Measurements from ENCODE around the gene PGC. TPM values are rescaled to one million over a fixed set of nuclear protein-coding genes. Genes with fewer than 3 reads are reported as not detected.

The PGC gene
- total RNA-seq, 2 experiments from 2014 or later, result not detected

DNA sequence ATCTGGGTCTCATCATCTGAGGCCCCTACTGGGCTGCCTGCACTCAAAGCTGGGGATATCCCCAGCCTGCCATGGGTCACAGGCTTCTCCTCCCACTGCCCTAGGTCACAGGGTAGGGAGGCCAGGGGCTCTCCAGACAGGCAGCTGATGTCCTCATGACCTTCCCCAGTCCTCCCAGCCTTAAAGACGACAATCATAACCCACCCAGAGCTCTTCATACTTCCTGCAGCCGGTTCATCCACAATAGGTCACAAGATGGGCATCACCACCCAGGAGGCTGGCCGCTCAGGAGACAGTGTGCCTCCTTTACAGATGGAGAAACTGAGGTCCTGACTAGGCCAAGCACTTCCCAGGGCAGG lies 27.0 kb downstream of the PGC start:
- Mint-ChIP-seq H3K27me3 (no peaks in the 10 kb centered on the region), H3K4me1 (peaks cover 6% of the 10 kb centered on the region), H3K9me3 (no peaks in the 10 kb centered on the region), H3K4me3 (no peak overlapping the region), H3K36me3 (ENCODE audit: low read depth) (no peaks in the 10 kb centered on the region), H3K27ac (no peak overlapping the region)
- POLR2A ChIA-PET, result interaction anchor here (0.7 kb wide), 1 partner anchor 9 kb away, joined by 3 read pairs; no protein-coding TSS in a partner anchor
- CTCF ChIA-PET, result interaction anchor here (0.6 to 0.9 kb wide), 2 partner anchors 14 to 1115 kb away, joined by 3 read pairs; no protein-coding TSS in a partner anchor
- DNase-seq, result no peak

DNA sequence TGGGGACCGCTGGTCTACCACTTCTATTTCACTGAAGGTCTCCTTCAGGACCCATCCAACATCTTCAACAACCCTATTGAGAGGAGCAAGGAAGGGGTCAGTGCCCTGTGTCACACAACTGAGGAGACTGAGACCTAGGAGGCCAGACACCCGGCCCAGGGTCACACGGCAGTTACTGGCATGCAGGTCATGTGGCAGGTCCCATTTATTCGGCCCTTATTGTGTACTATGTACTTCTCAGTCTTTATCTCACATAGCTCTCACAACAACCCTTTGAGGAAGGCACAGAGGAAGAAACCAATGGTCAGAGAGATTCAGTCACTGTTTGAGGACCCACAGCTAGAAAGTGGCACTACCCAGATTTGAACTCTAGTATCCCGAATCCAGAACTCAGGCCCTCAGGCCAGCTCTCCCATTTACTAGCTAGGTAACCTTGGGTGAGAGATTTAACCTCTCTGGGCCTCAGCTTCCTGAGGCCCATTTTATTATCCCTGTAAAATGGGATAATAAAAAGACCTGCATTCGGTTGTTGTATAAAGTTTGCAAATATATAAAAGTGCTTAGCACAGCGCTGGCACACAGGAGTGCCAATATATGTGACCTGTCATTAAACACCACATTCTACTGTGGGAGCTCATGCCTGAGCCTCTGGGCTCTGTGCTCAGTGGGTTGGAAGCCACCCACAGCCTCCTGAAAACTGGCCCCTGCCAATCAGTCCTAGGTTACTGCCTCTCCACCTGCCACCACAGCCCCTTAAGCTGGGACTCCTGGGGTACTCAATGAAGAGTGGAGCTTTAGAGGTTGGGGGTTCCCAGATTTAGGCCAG lies 27.5 kb downstream of the PGC start:
- Mint-ChIP-seq H3K36me3 (ENCODE audit: low read depth) (no peaks in the 10 kb centered on the region), H3K27me3 (no peaks in the 10 kb centered on the region), H3K27ac (no peak overlapping the region), H3K4me1 (peaks cover 6% of the 10 kb centered on the region), H3K9me3 (no peaks in the 10 kb centered on the region), H3K4me3 (no peak overlapping the region)
- ChIA-PET POLR2A (interaction anchor here (0.7 kb wide), 1 partner anchor 9 kb away, joined by 3 read pairs; no protein-coding TSS in a partner anchor), CTCF (interaction anchor here (0.6 to 1.4 kb wide), 3 partner anchors 14 to 1115 kb away, joined by 3 to 4 read pairs (median 3); no protein-coding TSS in a partner anchor)
- DNase-seq, result no peak

DNA sequence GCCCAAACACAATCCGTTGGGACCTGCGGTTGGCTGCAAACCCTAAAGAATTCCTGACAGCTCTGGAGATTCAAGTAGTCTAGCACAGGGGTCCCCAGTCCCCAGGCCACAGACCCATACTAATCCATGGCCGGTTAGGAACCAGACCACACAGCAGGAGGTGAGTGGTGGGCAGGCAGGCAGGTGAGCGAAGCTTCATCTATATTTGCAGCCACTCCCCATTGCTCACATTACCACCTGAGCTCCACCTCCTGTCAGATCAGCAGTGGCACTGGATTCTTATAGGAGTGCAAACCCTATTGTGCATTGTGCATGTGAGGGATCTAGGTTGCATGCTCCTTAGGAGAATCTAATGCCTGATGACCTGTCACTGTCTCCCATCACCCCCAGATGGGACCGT lies 28.4 kb downstream of the PGC start:
- H3K4me3 Mint-ChIP-seq, result no peak overlapping the region
- ChIA-PET CTCF (interaction anchor here (1.4 kb wide), 1 partner anchor 13 kb away, joined by 4 read pairs; no protein-coding TSS in a partner anchor), POLR2A (no interaction called here)
- H3K4me1 Mint-ChIP-seq, result peaks cover 9% of the 10 kb centered on the region
- no peak overlapping the region for H3K27ac Mint-ChIP-seq
- H3K9me3 Mint-ChIP-seq, result no peaks in the 10 kb centered on the region
- DNase-seq, result no peak
- H3K36me3 Mint-ChIP-seq (ENCODE audit: low read depth), result no peaks in the 10 kb centered on the region
- H3K27me3 Mint-ChIP-seq, result no peaks in the 10 kb centered on the region

DNA sequence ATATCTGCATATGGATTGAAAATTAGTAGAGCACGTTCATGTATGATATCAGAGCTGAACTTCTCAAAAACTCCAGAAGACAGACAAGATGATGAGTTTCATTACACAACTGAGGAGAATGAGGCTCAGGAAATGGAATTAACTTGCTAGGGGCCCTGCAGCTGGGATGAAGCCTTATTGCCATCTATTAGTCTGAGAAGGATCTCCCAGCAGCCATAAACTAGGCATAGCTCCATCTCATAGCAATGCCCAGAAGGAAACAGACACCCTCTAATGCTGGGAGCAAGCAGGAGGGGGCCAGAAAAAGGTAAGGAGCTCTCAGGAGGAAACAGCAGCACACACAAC lies 29.8 kb downstream of the PGC start:
- no peak overlapping the region for H3K4me3 Mint-ChIP-seq
- H3K4me1 Mint-ChIP-seq, result peaks cover 11% of the 10 kb centered on the region
- H3K9me3 Mint-ChIP-seq, result no peaks in the 10 kb centered on the region
- H3K27ac Mint-ChIP-seq, result no peak overlapping the region
- H3K36me3 Mint-ChIP-seq (ENCODE audit: low read depth), result no peaks in the 10 kb centered on the region
- H3K27me3 Mint-ChIP-seq, result no peaks in the 10 kb centered on the region
- POLR2A ChIA-PET, result interaction anchor here (2.6 kb wide), 1 partner anchor 17 kb away, joined by 19 read pairs; no protein-coding TSS in a partner anchor
- CTCF ChIA-PET, result no interaction called here
- DNase-seq, result no peak

DNA sequence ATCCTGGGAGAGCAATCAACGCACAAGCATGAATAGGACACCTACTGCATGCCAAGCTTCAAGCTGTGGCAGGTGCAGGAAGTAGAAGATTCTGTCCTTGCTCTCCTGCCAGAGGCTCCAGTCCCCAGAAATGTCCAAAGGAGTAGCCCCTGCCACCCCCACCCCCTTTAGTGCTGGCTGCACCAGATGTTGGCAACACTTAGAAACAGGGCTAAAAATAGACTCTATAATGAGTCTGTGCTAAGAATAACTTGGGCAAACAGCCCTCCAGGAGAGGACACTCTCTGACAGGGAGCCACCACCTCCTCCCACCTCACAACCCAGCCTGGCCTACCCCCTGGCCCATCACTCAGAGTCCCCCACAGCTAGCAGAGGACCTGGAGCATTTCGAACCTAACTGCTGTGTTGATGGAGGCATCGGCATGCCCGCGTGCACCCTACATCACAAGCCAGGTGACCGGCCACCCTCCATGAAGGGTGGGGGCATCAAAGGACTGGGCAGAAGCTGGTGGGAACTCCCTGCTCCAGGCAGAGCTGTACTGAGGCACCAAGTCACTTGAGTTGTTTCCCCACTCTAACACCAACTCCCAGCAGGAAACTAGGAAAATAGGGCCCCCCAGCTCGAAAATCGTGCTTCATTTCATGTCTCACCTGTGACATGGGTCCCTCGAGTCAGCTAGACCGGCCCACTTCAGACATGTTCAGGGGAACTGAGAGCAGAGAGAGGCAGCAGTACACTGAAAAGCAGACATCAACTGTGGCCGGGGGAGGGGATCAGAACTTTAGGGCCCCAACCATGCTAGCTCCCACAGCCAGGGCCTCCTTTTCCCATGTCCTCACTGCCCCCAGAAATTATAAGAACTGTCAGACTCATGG lies 30.4 kb downstream of the PGC start:
- H3K36me3 Mint-ChIP-seq (ENCODE audit: low read depth), result no peaks in the 10 kb centered on the region
- CTCF ChIA-PET, result interaction anchor here (1.7 kb wide), 1 partner anchor 17 kb away, joined by 7 read pairs; no protein-coding TSS in a partner anchor
- DNase-seq, result no peak

DNA sequence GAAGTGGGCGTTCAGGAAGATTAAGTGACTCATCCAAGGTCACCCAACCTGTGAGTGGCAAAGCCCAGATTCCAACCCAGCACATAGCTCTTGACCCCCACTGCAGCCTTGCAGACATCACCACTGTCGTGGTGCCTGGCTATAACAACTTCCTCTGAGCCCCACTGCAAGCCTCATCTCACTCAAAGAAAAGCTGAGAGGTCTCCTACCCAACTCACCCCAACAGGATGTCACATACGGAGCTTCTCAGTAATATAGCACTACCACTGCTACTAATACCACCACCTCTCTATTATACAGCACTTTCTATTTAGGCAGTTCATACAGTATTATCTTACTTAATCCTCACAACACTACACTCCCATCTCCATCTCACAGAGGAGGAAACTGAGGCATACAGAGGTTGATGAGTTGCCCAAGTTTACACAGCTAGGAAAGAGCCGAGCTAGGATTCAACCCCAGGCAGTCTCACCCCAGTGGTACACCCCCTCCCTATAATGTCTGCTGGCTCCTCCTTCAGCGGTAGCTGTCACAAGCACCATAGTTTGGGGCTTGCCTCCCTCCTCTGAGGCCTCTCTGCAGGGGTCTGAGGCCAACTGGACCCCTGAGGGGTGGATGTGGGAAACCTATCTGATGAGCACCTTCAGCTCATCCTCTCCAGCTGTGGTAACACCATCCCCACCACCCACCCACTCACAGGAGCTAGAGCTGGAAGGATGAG lies 31.2 kb downstream of the PGC start:
- no peak overlapping the region for H3K27ac Mint-ChIP-seq
- H3K4me1 Mint-ChIP-seq, result peaks cover 11% of the 10 kb centered on the region
- POLR2A ChIA-PET, result interaction anchor here (2.6 kb wide), 1 partner anchor 18 kb away, joined by 19 read pairs; no protein-coding TSS in a partner anchor
- no peak for DNase-seq
- no peaks in the 10 kb centered on the region for H3K27me3 Mint-ChIP-seq
- no peak overlapping the region for H3K4me3 Mint-ChIP-seq
- no peaks in the 10 kb centered on the region for H3K9me3 Mint-ChIP-seq
- H3K36me3 Mint-ChIP-seq (ENCODE audit: low read depth), result no peaks in the 10 kb centered on the region
- CTCF ChIA-PET, result interaction anchor here (1.1 to 1.7 kb wide), 2 partner anchors 11 to 18 kb away, joined by 5 to 7 read pairs; no protein-coding TSS in a partner anchor

More for the DNA sequence above, 30.4 kb downstream of the PGC start:
- no peak overlapping the region for H3K27ac Mint-ChIP-seq
- H3K4me1 Mint-ChIP-seq, result peaks cover 11% of the 10 kb centered on the region
- POLR2A ChIA-PET, result interaction anchor here (2.6 kb wide), 1 partner anchor 17 kb away, joined by 19 read pairs; no protein-coding TSS in a partner anchor
- no peaks in the 10 kb centered on the region for H3K9me3 Mint-ChIP-seq
- H3K4me3 Mint-ChIP-seq, result no peak overlapping the region
- no peaks in the 10 kb centered on the region for H3K27me3 Mint-ChIP-seq

DNA sequence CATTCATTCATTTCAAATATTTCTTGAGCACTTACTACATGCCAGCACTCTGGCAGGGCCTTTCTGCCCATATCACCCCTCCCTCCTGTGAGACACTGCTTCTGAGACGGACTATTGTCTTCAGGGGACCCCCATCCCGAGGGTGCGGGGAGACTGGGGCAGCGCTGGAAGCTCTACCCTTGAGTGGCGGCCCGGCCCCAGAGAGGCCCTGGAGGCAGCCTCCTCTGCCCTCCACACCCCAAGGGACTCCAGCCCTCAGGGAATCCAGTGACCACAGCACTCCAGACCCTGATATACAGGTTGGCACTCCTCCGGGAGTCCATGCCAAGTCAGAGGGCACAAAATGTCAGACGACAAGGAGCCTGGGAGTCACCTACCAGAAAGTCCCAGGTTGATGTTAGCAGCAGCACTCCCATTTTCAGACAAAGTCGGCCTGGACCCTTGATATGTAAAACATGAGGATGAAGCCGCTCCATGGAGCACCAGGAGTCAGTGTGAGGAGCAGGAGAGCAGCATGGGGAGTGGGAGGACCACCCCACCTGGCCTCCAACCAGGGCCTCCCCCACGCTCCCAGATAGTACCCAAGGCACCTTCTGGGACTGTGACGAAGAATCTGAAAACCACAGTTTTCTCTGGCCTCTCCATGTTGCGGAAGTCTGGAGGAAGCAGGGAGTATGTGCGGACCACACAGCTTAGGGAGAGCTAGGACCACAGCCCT lies 32.5 kb downstream of the PGC start:
- no peaks in the 10 kb centered on the region for H3K9me3 Mint-ChIP-seq
- no peaks in the 10 kb centered on the region for H3K27me3 Mint-ChIP-seq
- no peak for DNase-seq
- no peak overlapping the region for H3K4me3 Mint-ChIP-seq
- no peak overlapping the region for H3K27ac Mint-ChIP-seq
- H3K4me1 Mint-ChIP-seq, result peaks cover 11% of the 10 kb centered on the region
- ChIA-PET POLR2A (no interaction called here), CTCF (interaction anchor here (1.1 to 1.7 kb wide), 2 partner anchors 9 to 19 kb away, joined by 5 to 7 read pairs; no protein-coding TSS in a partner anchor)
- H3K36me3 Mint-ChIP-seq (ENCODE audit: low read depth), result no peaks in the 10 kb centered on the region

DNA sequence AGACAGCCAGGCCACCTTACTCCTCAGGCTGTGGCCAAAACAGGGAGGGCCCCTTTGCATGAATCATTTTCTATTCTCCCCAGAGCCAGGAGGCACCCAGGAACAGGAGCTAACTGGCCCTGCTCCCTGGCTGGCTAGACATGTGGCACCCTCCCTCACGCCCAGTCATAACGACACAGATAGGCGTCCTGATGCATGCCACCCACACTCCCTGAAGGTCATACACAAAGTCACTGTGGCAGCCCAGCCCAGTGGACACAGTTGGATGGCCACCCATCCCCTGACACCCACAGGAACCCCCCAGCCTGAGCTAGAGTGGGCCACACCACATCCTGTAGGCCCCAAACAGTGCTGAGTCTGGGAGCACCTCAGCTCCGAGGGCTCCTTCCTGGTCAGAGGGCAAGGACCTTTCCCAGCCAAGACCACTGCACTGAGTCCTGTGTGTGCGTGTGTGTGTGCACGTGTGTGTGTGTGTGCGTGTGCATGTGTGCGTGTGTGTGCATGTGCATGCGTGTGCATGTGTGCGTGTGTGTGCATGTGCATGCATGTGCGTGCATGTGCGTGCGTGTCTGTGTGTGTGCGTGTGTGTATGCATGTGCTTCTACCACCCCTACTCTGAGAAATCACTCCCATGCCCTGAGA lies 33.4 kb downstream of the PGC start:
- ChIA-PET CTCF (interaction anchor here (1.2 kb wide), 1 partner anchor 9 kb away, joined by 4 read pairs; no protein-coding TSS in a partner anchor), POLR2A (interaction anchor here (1.4 kb wide), 1 partner anchor 20 kb away, joined by 3 read pairs; no protein-coding TSS in a partner anchor)
- peaks cover 11% of the 10 kb centered on the region for H3K4me1 Mint-ChIP-seq
- no peaks in the 10 kb centered on the region for H3K27me3 Mint-ChIP-seq
- H3K27ac Mint-ChIP-seq, result no peak overlapping the region
- no peak overlapping the region for H3K4me3 Mint-ChIP-seq
- DNase-seq, result no peak
- H3K36me3 Mint-ChIP-seq (ENCODE audit: low read depth), result no peaks in the 10 kb centered on the region
- H3K9me3 Mint-ChIP-seq, result no peaks in the 10 kb centered on the region

DNA sequence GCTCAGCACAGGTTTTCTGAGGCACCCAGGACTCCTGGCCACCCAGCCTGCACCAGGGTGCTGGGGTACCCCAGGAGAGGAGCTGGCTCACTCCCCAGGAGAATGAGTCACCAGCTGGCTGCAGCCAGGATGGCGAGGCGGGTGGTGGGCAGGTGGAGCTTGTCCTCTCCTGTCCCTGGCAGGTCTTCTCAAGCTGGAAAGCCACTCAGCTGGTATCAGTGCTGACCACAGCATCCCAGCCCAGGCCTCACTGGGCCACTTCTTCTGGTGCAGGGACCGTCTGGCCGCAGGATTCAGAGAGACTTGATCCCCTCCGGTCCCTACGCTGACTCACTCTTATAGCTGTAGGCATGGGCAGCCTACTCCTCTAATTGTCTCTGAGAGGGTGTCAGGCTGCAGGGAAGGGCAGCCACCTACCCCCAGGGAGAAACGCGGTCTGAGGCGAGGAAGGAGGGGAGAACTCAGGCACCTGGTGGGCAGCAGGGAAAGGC lies 34.0 kb downstream of the PGC start:
- no peak for DNase-seq
- ChIA-PET CTCF (interaction anchor here (1.2 kb wide), 1 partner anchor 8 kb away, joined by 4 read pairs; no protein-coding TSS in a partner anchor), POLR2A (interaction anchor here (1.4 kb wide), 1 partner anchor 21 kb away, joined by 3 read pairs; no protein-coding TSS in a partner anchor)
- H3K27me3 Mint-ChIP-seq, result no peaks in the 10 kb centered on the region
- H3K4me3 Mint-ChIP-seq, result no peak overlapping the region
- no peak overlapping the region for H3K27ac Mint-ChIP-seq
- no peaks in the 10 kb centered on the region for H3K9me3 Mint-ChIP-seq
- H3K4me1 Mint-ChIP-seq, result peaks cover 15% of the 10 kb centered on the region
- no peaks in the 10 kb centered on the region for H3K36me3 Mint-ChIP-seq (ENCODE audit: low read depth)

DNA sequence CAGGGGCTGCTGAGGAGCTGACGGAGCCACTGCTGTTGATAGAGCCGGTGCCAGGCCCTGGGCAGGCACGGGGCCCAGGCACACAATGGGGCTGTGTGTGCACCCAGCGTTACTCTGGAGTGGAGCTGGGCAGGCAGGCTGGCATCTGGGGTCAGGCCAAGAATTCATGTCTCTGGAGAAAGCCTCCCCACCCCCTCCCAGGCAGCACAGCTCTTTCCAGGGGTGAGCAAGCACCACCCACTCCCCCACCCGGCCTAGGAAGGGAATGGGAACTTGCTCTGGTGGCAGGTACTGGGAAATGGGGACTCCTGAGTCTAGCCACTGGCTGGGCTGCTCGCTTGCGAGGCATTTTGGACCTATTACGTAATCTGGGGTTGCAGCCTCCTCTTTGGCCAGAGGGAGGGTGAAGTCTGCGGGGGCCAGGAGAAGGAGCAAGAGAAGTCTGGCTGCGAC lies 34.5 kb downstream of the PGC start:
- no peak for DNase-seq
- POLR2A ChIA-PET, result interaction anchor here (1.4 kb wide), 1 partner anchor 22 kb away, joined by 3 read pairs; no protein-coding TSS in a partner anchor
- no peak overlapping the region for H3K27ac Mint-ChIP-seq
- H3K9me3 Mint-ChIP-seq, result no peaks in the 10 kb centered on the region
- CTCF ChIA-PET, result no interaction called here
- no peak overlapping the region for H3K4me3 Mint-ChIP-seq
- peaks cover 20% of the 10 kb centered on the region for H3K4me1 Mint-ChIP-seq
- no peaks in the 10 kb centered on the region for H3K36me3 Mint-ChIP-seq (ENCODE audit: low read depth)
- no peaks in the 10 kb centered on the region for H3K27me3 Mint-ChIP-seq

DNA sequence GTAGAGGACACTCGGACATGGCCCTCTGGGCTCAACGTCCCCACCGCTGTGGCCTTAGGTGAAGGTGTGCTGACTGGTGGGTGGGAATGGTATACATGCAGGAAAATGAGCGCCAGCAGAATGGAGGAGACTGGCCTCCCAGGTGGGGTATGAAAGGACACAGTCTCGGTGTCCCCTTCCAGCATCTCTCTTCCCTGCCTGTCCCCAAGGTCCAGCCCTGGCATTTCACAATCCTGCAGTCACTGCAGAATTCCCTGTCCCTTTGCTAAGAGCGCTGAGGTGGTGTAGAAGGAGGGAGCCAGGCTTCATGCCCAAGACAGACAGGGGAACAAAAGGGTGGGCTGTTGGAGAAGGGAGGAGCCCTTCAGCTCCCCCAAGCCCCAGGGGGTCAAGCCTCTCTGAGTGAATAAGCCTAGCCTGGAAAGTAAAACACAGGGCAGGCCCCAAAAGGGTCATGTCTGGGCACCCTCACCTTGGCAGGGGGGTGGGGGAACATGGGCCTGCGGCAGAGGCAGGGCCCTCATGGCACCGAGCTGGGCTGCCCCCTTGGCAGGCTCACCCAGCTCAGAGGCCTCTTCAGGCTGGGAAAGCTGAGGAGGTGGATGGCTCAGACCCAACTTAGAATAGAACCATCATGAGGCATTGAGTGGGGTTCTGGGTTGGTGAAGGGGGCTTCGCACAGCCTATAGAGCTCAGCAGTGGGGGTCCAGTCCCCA lies 35.7 kb downstream of the PGC start:
- no peaks in the 10 kb centered on the region for H3K9me3 Mint-ChIP-seq
- H3K36me3 Mint-ChIP-seq (ENCODE audit: low read depth), result no peaks in the 10 kb centered on the region
- peaks cover 32% of the 10 kb centered on the region for H3K4me1 Mint-ChIP-seq
- H3K27me3 Mint-ChIP-seq, result no peaks in the 10 kb centered on the region
- CTCF ChIA-PET, result interaction anchor here (0.6 kb wide), 1 partner anchor 838 kb away, joined by 3 read pairs; no protein-coding TSS in a partner anchor
- H3K4me3 Mint-ChIP-seq, result no peak overlapping the region
- no peak overlapping the region for H3K27ac Mint-ChIP-seq
- POLR2A ChIA-PET, result interaction anchor here (1.0 kb wide), 1 partner anchor 18 kb away, joined by 3 read pairs; no protein-coding TSS in a partner anchor
- no peak for DNase-seq
